ENCODE results near the gene GLIS1. TPM values are rescaled to one million over a fixed set of nuclear protein-coding genes. Genes with fewer than 3 reads are reported as not detected.

GLIS1 gene
- total RNA-seq, 1 experiment from 2014 or later, result 0.39 TPM

DNA sequence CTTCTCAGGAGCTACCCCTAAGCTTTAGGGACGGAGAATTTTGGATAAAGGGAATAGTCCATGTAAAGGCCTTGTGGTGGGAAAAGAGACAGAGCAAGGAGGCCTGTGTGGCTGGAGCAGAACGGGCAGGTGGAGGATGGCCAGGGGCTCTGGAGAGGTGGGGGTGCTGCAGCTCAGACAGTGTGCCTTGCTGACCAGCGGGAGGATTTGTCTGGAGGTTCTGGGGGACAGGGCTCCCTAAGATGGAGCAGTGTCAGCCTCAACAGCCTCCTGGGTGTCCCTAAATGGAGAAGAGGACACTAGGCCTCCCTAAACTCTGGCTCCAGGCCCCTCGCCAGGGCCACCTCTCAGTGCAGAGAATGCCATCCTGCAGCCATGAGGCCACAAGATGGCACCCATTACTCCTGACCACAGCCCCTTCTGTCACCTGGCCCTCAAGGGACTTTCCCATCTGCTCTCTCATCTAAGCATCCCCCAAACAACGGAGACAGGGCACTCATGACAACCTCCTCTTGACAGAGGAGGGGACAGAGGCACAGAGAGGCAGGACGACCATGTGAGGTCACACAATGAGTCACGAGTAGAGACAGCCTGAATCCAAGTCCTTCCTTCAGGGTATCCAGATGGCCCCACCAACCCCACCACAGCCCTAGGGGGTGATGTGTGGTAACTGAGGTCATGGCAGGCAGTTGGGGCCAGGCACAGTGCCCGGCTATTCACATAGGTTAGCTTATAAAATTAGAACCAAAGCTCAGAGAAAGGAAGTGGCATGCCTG is 185.0 kb downstream of the GLIS1 start:
- no peak for TF ChIP-seq TCF7L2 (IDR thresholded peaks at IDR 0.05; ENCODE audit: borderline replicate concordance, extremely low read depth, insufficient read depth, insufficient read length)
- peak; percentile 16; the same call in 1 of the 2 replicates for TF ChIP-seq RAD21 (IDR thresholded peaks at IDR 0.05; ENCODE audit: low read depth)
- ChIA-PET CTCF (interaction anchor here (1.0 kb wide), 1 partner anchor 12 kb away, joined by 3 read pairs; no protein-coding TSS in a partner anchor), RAD21 (ENCODE audit: low non-redundant PET in 1 of 2, low total read pairs in 2 of 2, uncharacterized antibody in 2 of 2, unreplicated experiment in 2 of 2) (no interaction called here), POLR2A (no interaction called here)
- no peaks in the 10 kb centered on the region for H3K27me3 ChIP-seq (ENCODE audit: insufficient read depth, low read length)
- no peak overlapping the region for H2AFZ ChIP-seq (ENCODE audit: low read depth, low read length, poor library complexity, severe bottlenecking)
- no peaks in the 10 kb centered on the region; a peak in 1 of 4 replicates for H3K9me3 ChIP-seq (ENCODE audit: control insufficient read depth in 1 of 2, insufficient read depth in 1 of 2, low read depth in 1 of 2, low read length in 2 of 2)
- ATAC-seq, result no peak
- no peak overlapping the region for H3K4me2 ChIP-seq (ENCODE audit: low read length)
- H3K4me1 ChIP-seq (ENCODE audit: control insufficient read depth in 1 of 2, insufficient read depth in 2 of 2, low read length in 2 of 2), result no peaks in the 10 kb centered on the region
- no TSS peak for BruUV-seq (replicated peaks)
- H3K9me2 ChIP-seq (ENCODE audit: insufficient read depth), result no peaks in the 10 kb centered on the region
- no peaks in the 10 kb centered on the region for H4K20me1 ChIP-seq (ENCODE audit: insufficient read depth)
- H3K27ac ChIP-seq (ENCODE audit: low read depth, low read length), result no peak overlapping the region
- no peak overlapping the region for H3K4me3 ChIP-seq (replicated peaks in 1 of 2; ENCODE audit: low read depth in 1 of 2, low read length in 2 of 2)
- no peaks in the 10 kb centered on the region for H3K79me2 ChIP-seq (ENCODE audit: insufficient read depth, low read length)
- intact Hi-C loops (cut with micrococcal nuclease), result no loop called here
- no peaks in the 10 kb centered on the region for H3K36me3 ChIP-seq (ENCODE audit: control insufficient read depth in 1 of 2, insufficient read depth in 2 of 2, low read length in 2 of 2)
- H3K9ac ChIP-seq (ENCODE audit: low read length), result no peak overlapping the region
- no peak for DNase-seq (ENCODE audit: low read depth, low spot score)

DNA sequence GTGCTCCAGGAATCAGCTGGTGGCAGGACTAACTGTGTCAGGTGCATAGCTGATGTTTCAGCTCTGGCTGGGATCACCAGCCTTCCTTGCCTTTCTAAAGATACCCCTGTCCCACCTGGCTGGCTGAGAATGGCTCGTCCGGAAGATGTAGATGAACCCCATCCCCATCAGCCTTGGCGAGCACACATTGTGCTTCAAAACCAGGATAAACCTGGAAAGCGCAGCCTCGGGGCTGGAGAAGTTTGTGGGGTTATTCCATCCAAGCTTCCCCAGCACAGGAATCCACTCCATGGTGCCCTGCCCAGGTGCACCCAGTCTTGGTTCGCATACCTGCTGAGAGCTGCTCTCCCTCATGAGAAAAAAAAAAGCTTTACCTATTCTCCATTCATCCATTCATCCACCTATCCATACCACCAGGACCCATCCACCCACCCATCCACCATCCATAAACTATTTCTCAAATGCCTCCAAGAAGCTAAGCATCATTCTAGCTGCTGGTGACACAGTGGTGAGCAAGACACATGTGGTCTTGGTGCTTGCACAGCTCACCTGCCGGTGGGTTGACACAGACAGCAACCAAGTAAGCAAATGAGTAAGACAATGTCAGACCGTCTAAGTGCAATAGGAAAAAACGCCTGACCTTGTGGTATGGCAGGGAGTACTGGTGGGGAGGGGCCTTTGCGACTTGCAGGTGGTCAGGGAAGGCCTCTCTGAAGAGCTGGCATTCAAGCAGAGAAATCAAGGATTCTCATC is 185.8 kb downstream of the GLIS1 start:
- Histone ChIP-seq H3K4me3 (replicated peaks in 1 of 2; ENCODE audit: low read depth in 1 of 2, low read length in 2 of 2) (no peak overlapping the region), H3K4me1 (ENCODE audit: control insufficient read depth in 1 of 2, insufficient read depth in 2 of 2, low read length in 2 of 2) (no peaks in the 10 kb centered on the region), H3K36me3 (ENCODE audit: control insufficient read depth in 1 of 2, insufficient read depth in 2 of 2, low read length in 2 of 2) (no peaks in the 10 kb centered on the region), H2AFZ (ENCODE audit: low read depth, low read length, poor library complexity, severe bottlenecking) (no peak overlapping the region), H3K27ac (ENCODE audit: low read depth, low read length) (no peak overlapping the region), H3K9ac (ENCODE audit: low read length) (no peak overlapping the region), H3K27me3 (ENCODE audit: insufficient read depth, low read length) (no peaks in the 10 kb centered on the region), H4K20me1 (ENCODE audit: insufficient read depth) (no peaks in the 10 kb centered on the region), H3K9me2 (ENCODE audit: insufficient read depth) (no peaks in the 10 kb centered on the region), H3K79me2 (ENCODE audit: insufficient read depth, low read length) (no peaks in the 10 kb centered on the region), H3K4me2 (ENCODE audit: low read length) (no peak overlapping the region), H3K9me3 (ENCODE audit: control insufficient read depth in 1 of 2, insufficient read depth in 1 of 2, low read depth in 1 of 2, low read length in 2 of 2) (no peaks in the 10 kb centered on the region; a peak in 1 of 4 replicates)
- TF ChIP-seq SIN3A (IDR thresholded peaks at IDR 0.05; ENCODE audit: low read depth), result no peak
- no peak for TF ChIP-seq ZFX (IDR thresholded peaks at IDR 0.05)
- TF ChIP-seq, protein P1, sequence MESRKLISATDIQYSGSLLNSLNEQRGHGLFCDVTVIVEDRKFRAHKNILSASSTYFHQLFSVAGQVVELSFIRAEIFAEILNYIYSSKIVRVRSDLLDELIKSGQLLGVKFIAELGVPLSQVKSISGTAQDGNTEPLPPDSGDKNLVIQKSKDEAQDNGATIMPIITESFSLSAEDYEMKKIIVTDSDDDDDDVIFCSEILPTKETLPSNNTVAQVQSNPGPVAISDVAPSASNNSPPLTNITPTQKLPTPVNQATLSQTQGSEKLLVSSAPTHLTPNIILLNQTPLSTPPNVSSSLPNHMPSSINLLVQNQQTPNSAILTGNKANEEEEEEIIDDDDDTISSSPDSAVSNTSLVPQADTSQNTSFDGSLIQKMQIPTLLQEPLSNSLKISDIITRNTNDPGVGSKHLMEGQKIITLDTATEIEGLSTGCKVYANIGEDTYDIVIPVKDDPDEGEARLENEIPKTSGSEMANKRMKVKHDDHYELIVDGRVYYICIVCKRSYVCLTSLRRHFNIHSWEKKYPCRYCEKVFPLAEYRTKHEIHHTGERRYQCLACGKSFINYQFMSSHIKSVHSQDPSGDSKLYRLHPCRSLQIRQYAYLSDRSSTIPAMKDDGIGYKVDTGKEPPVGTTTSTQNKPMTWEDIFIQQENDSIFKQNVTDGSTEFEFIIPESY (IDR thresholded peaks at IDR 0.05; ENCODE audit: extremely low read depth, insufficient replicate concordance, low read length), result no peak
- TF ChIP-seq, protein P2, sequence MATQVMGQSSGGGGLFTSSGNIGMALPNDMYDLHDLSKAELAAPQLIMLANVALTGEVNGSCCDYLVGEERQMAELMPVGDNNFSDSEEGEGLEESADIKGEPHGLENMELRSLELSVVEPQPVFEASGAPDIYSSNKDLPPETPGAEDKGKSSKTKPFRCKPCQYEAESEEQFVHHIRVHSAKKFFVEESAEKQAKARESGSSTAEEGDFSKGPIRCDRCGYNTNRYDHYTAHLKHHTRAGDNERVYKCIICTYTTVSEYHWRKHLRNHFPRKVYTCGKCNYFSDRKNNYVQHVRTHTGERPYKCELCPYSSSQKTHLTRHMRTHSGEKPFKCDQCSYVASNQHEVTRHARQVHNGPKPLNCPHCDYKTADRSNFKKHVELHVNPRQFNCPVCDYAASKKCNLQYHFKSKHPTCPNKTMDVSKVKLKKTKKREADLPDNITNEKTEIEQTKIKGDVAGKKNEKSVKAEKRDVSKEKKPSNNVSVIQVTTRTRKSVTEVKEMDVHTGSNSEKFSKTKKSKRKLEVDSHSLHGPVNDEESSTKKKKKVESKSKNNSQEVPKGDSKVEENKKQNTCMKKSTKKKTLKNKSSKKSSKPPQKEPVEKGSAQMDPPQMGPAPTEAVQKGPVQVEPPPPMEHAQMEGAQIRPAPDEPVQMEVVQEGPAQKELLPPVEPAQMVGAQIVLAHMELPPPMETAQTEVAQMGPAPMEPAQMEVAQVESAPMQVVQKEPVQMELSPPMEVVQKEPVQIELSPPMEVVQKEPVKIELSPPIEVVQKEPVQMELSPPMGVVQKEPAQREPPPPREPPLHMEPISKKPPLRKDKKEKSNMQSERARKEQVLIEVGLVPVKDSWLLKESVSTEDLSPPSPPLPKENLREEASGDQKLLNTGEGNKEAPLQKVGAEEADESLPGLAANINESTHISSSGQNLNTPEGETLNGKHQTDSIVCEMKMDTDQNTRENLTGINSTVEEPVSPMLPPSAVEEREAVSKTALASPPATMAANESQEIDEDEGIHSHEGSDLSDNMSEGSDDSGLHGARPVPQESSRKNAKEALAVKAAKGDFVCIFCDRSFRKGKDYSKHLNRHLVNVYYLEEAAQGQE (IDR thresholded peaks at IDR 0.05; ENCODE audit: low read depth), result no peak
- no peak for TF ChIP-seq SRF (IDR thresholded peaks at IDR 0.05; ENCODE audit: low read depth)
- no peak for TF ChIP-seq EZH2phosphoT487 (IDR thresholded peaks at IDR 0.05; ENCODE audit: borderline replicate concordance)
- ChIA-PET RAD21 (ENCODE audit: low non-redundant PET in 1 of 2, low total read pairs in 2 of 2, uncharacterized antibody in 2 of 2, unreplicated experiment in 2 of 2) (no interaction called here), POLR2A (no interaction called here), CTCF (interaction anchor here (1.0 kb wide), 1 partner anchor 11 kb away, joined by 3 read pairs; no protein-coding TSS in a partner anchor)
- ATAC-seq (no peak), DNase-seq (ENCODE audit: low read depth, low spot score) (no peak)
- BruUV-seq (replicated peaks), result no TSS peak
- intact Hi-C loops (cut with micrococcal nuclease), result no loop called here
